Renal cortical epithelial cell (primary cell): ENCODE data around the gene TRPM8. TPM values are rescaled to one million over a fixed set of nuclear protein-coding genes. Genes with fewer than 3 reads are reported as not detected.

ENCODE experiments used
- DNase-seq: peaks from one replicate; pipeline ENCODE4 v3.0.0-alpha.2; 2011; ENCODE audit warnings: low read depth
- total RNA-seq: library from RNA; depleted of rRNA; stranded (reverse); fragments of >200 nt; gene quantifications from 2 replicates; pipeline ENCODE4 v1.2.3, GENCODE V29; 2014

Gene TRPM8
- total RNA-seq, 1 donor from 2014 or later: 1.0 TPM

GRCh38 chr2:234046521-234046920 lies 129.3 kb downstream of the TRPM8 start:
- DNase-seq: no peak

GRCh38 chr2:234047361-234047760 lies 130.2 kb downstream of the TRPM8 start:
- no peak for DNase-seq

DNA sequence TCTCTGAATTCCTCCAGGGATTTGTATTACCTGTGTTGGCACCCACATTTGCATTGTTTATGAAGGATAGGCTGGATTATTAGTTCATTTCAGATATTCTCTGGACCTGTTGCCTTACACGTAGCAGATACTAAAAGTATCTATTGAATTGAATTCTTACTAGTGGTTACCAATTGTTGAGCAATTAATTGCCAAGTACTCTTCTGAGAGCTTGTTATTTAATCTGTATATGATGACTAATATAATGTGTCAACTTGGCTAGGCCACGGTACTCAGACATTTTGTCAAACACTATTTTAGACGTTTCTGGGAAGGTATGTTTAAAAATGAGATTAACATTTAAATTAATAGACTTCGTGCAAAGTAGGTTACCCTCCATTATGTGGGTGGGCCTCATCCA lies 130.9 kb downstream of the TRPM8 start:
- DNase-seq: peak; percentile 36

- no peak for DNase-seq
These were observed 133.4 kb downstream of the TRPM8 start, which contains the start of gene SPP2 for GRCh38 chr2:234050455-234051135. Gene SPP2 (plus strand): TSS chr2:234050702. CDS start chr2:234050787, 85 bp downstream.

DNA sequence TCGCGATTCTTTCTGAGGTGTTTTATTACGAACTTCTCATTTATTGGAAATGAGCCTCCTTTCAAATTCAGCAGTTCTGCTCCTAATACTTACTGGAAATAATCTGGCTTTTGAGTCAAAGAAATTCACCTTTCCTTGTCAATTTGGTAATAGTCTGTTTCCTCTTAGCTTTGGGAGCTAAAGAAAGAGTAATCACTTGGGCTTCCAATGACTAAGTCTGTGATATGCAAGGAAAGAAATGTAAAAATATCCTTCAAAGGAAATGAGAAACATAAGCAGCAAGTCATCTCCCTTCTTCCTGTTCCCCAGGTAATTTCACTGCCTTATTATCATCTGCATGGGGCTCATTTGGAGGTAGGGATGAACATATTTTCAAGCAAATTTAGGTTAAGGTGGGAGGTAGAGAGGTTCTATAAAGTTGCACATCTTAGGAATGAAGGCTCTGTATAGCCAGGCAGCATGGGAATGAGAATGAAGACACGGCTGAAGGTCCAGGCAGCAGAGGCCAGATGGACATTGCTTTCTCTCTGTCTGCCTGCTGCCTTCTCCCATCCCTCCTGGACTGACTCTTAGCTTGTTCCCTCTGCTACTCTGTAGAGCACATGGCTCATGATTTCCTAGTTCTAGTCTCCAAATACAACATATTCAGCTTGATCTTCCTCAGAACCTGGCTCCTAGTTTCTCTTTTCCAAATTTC lies 134.3 kb downstream of the TRPM8 start:
- DNase-seq: no peak

GRCh38 chr2:234058881-234059280 lies 141.7 kb downstream of the TRPM8 start:
- no peak for DNase-seq

DNA sequence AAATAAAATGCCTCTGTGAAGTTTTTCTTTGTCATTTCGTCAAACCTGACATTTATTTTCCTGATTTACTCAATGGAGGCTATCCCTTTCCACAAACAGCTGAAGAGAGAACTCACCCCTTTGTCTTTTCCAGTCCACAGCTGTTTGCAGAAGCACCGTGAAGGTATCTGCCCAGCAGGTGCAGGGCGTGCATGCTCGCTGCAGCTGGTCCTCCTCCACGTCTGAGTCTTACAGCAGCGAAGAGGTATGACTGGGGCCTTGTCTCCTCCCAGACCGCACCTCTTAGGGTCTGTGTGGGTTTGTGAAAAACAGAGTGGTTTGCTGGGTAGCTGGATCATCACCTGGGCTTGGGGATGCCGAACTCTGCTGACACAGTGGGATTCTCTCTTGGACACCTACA lies 143.1 kb downstream of the TRPM8 start:
- DNase-seq: no peak

GRCh38 chr2:234061624-234062257 lies 144.6 kb downstream of the TRPM8 start:
- no peak for DNase-seq

DNA sequence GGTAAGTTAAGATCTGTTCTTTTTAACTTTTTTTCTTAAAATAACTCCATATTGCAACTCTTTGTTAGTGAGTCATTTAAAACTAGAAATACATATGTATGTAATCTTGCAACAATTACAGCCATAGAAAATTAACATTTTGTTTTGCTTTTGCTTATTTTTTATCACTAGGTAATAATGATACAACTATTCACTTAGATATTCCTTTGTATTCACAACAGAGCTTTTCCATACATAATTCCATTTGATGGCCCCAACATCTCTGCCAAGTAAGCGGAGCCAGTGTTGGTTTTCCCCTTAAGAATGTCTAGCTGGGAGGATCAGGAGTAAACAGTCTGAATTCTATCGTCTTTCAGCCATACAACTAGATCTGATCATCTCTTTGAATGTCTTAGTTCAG lies 149.4 kb downstream of the TRPM8 start:
- no peak for DNase-seq

Other genes with a start within 250 kb of the TRPM8 start
- gene UGT1A9, start 245.5 kb upstream of the TRPM8 start, total RNA-seq: 37.2 and 110 TPM in 2 replicates
- 0.69 and 2.8 TPM in 2 replicates for gene UGT1A7, start 235.5 kb upstream of the TRPM8 start, total RNA-seq
- gene UGT1A6, start 224.5 kb upstream of the TRPM8 start, total RNA-seq: 206 and 675 TPM in 2 replicates
- gene UGT1A5, start 204.5 kb upstream of the TRPM8 start, total RNA-seq: 0.35 and 3.8 TPM in 2 replicates
- 1.2 and 3.8 TPM in 2 replicates for gene UGT1A4, start 198.6 kb upstream of the TRPM8 start, total RNA-seq
- gene UGT1A3, start 188.3 kb upstream of the TRPM8 start, total RNA-seq: 0.17 and 4.1 TPM in 2 replicates
- gene UGT1A1, start 157.1 kb upstream of the TRPM8 start, total RNA-seq: 1.2 and 6.2 TPM in 2 replicates
- 0.15 TPM in 1 of 2 replicates, not detected in the other for gene MROH2A, start 139.0 kb upstream of the TRPM8 start, total RNA-seq
- 1.1 and 13.0 TPM in 2 replicates for gene HJURP, start 62.8 kb upstream of the TRPM8 start, total RNA-seq
- gene SPP2, start 133.3 kb downstream of the TRPM8 start, total RNA-seq: not detected in 2 replicates